IMR-90 (cell line): ENCODE results near the gene PAEP. TPM values are rescaled to one million over a fixed set of nuclear protein-coding genes. Genes with fewer than 3 reads are reported as not detected.

Experiments used
- ATAC-seq: fragments of 200-7000 bp; cut with Tn5 transposase; 2 replicates; pipeline ENCODE4 v1.9.1; 2020; ENCODE audit warnings: low read depth, mild to moderate bottlenecking, moderate library complexity
- BruUV-seq: library from RNA; stranded (reverse); fragments of 400-500 nt; replicated peaks from 2 replicates; lab custom pipeline; 2021; lab: Mats Ljungman, UMichigan
- CTCF ChIA-PET: fragments of 300-600 bp; formaldehyde crosslinking; extraction: SDS; loops from one replicate; lab custom pipeline; 2021; ENCODE audit warnings: antibody characterized with exemption; lab: Yijun Ruan, JAX
- POLR2A ChIA-PET: fragments of 300-600 bp; sonication (Branson Sonifier 250); formaldehyde crosslinking; loops from one replicate; lab custom pipeline; 2022; ENCODE audit warnings: antibody characterized with exemption; ENCODE audit not compliant: unreplicated experiment; lab: Charles Lee
- DNase-seq: peaks from one replicate; pipeline ENCODE4 v3.0.0; 2013
- H2AFZ ChIP-seq: replicated peaks from 2 replicates; pipeline ENCODE3; 2013; ENCODE audit warnings: low read length, mild to moderate bottlenecking; ENCODE audit not compliant: poor library complexity
- H2AK5ac ChIP-seq: 2 replicates; pipeline ENCODE4 v1.6.1; 2013; ENCODE audit warnings: low read depth, low read length, inconsistent platforms
- H2AK9ac ChIP-seq: replicated peaks from 2 replicates; pipeline ENCODE3; 2013; ENCODE audit warnings: mild to moderate bottlenecking, low read depth, low read length, moderate library complexity; ENCODE audit not compliant: poor library complexity
- H2BK120ac ChIP-seq: 2 replicates; pipeline ENCODE4 v1.6.1; 2013; ENCODE audit warnings: low read depth, low read length, inconsistent platforms
- H2BK15ac ChIP-seq: 3 replicates; pipeline ENCODE4 v1.6.1; 2013; ENCODE audit warnings: low read depth, low read length, inconsistent platforms
- H2BK20ac ChIP-seq: 2 replicates; pipeline ENCODE4 v1.6.1; 2013; ENCODE audit warnings: low read depth, mild to moderate bottlenecking, inconsistent platforms, low read length, moderate library complexity
- H2BK5ac ChIP-seq: 2 replicates; pipeline ENCODE4 v1.6.1; 2013; ENCODE audit warnings: mild to moderate bottlenecking, low read depth, low read length, inconsistent platforms; ENCODE audit not compliant: poor library complexity, severe bottlenecking
- H3K14ac ChIP-seq: replicated peaks from 2 replicates; pipeline ENCODE4 v1.6.1; 2013; ENCODE audit warnings: low read depth, low read length, inconsistent platforms
- H3K18ac ChIP-seq: 2 replicates; pipeline ENCODE4 v1.6.1; 2013; ENCODE audit warnings: low read depth, low read length, control low read depth
- H3K23ac ChIP-seq: 2 replicates; pipeline ENCODE4 v1.6.1; 2013; ENCODE audit warnings: low read depth, low read length, inconsistent platforms
- H3K27ac ChIP-seq: 2 replicates; pipeline ENCODE4 v1.5.1; 2013; ENCODE audit warnings: mild to moderate bottlenecking, control low read depth, low read length; ENCODE audit not compliant: insufficient read depth
- H3K27me3 ChIP-seq: 2 replicates; pipeline ENCODE4 v1.6.1; 2013; ENCODE audit warnings: low read length; ENCODE audit not compliant: control insufficient read depth, insufficient read depth
- H3K36me3 ChIP-seq: 2 replicates; pipeline ENCODE4 v1.6.1; 2013; ENCODE audit warnings: low read length, mixed read lengths; ENCODE audit not compliant: control insufficient read depth, insufficient read depth
- H3K4ac ChIP-seq: 2 replicates; pipeline ENCODE4 v1.6.1; 2013; ENCODE audit warnings: low read depth, low read length, inconsistent platforms
- H3K4me1 ChIP-seq: 2 replicates; pipeline ENCODE4 v1.6.1; 2013; ENCODE audit warnings: low read length, mixed read lengths; ENCODE audit not compliant: control insufficient read depth, insufficient read depth
- H3K4me2 ChIP-seq: 2 replicates; pipeline ENCODE4 v1.6.1; 2013; ENCODE audit warnings: low read depth, mild to moderate bottlenecking, control low read depth, low read length, moderate library complexity
- H3K4me3 ChIP-seq: 2 replicates; pipeline ENCODE4 v1.5.1; 2013; ENCODE audit warnings: low read depth, mild to moderate bottlenecking, control low read depth, low read length, moderate library complexity; ENCODE audit not compliant: insufficient read depth
- H3K56ac ChIP-seq: 2 replicates; pipeline ENCODE4 v1.6.1; 2013; ENCODE audit warnings: low read length, inconsistent platforms; ENCODE audit not compliant: insufficient read depth; ENCODE audit errors: extremely low read depth
- H3K79me1 ChIP-seq, 2 experiments: 2 replicates each; pipeline ENCODE4 v1.6.1; 2013; ENCODE audit warnings: low read length in 2 of 2, inconsistent platforms in 1 of 2, low read depth in 1 of 2
- H3K9ac ChIP-seq: 2 replicates; pipeline ENCODE4 v1.6.1; 2013; ENCODE audit warnings: low read depth, low read length, control low read depth
- H3K9me1 ChIP-seq: 2 replicates; pipeline ENCODE4 v1.6.1; 2013; ENCODE audit warnings: low read length, inconsistent platforms; ENCODE audit not compliant: insufficient read depth
- H3K9me3 ChIP-seq: 2 replicates; pipeline ENCODE4 v1.6.1; 2013; ENCODE audit warnings: low read length; ENCODE audit not compliant: control insufficient read depth, insufficient read depth
- H4K20me1 ChIP-seq: 2 replicates; pipeline ENCODE4 v1.6.1; 2013; ENCODE audit warnings: low read length, inconsistent platforms; ENCODE audit not compliant: insufficient read depth
- H4K5ac ChIP-seq: 2 replicates; pipeline ENCODE4 v1.6.1; 2013; ENCODE audit warnings: mild to moderate bottlenecking, low read depth, low read length, control low read depth
- H4K8ac ChIP-seq, 2 experiments: 2 replicates each; pipeline ENCODE4 v1.6.1; 2013; ENCODE audit warnings: low read depth in 2 of 2, low read length in 2 of 2, control low read depth in 1 of 2, inconsistent platforms in 1 of 2
- H4K91ac ChIP-seq: 2 replicates; pipeline ENCODE4 v1.6.1; 2013; ENCODE audit warnings: low read depth, low read length, inconsistent platforms; ENCODE audit not compliant: insufficient read depth
- BHLHE40 ChIP-seq: fragments of 150-350 bp; IDR thresholded peaks from 2 replicates; pipeline ENCODE4 v1.6.1; 2016; ENCODE audit warnings: mild to moderate bottlenecking, low read depth, low read length
- CEBPB ChIP-seq: IDR thresholded peaks from 2 replicates; pipeline ENCODE4 v1.6.1; 2012; ENCODE audit warnings: low read depth, low read length, improper control_type of control experiment
- CHD1 ChIP-seq: IDR thresholded peaks from 2 replicates; pipeline ENCODE4 v1.6.1; 2012; ENCODE audit warnings: low read depth, low read length, improper control_type of control experiment
- FOS ChIP-seq: fragments of 150-350 bp; IDR thresholded peaks from 2 replicates; pipeline ENCODE4 v1.6.1; 2016; ENCODE audit warnings: low read depth, low read length
- MAFK ChIP-seq: IDR thresholded peaks from 2 replicates; pipeline ENCODE4 v1.6.1; 2012; ENCODE audit warnings: low read depth, low read length, improper control_type of control experiment
- RAD21 ChIP-seq: IDR thresholded peaks from 2 replicates; pipeline ENCODE4 v1.6.1; 2012; ENCODE audit warnings: low read length, improper control_type of control experiment
- RFX5 ChIP-seq: IDR thresholded peaks from 2 replicates; pipeline ENCODE4 v1.8.0; 2012; ENCODE audit warnings: low read depth, mild to moderate bottlenecking, low read length, moderate library complexity
- WGBS, 2 experiments: methylation state at CpG; one replicate each; pipeline versions ENCODE4 v1.1.5 to v1.1.7; 2013; ENCODE audit warnings: missing lambda C conversion rate in 2 of 2; ENCODE audit not compliant: insufficient read length in 1 of 2; ENCODE audit errors: extremely low coverage in 2 of 2; 5-methylcytosine and 5-hydroxymethylcytosine counted together
- dilution Hi-C: fragments of 300-500 bp; cut with HindIII; formaldehyde crosslinking; loops from one replicate; pipeline ENCODE4 v1.14.3; 2018; ENCODE audit warnings: low sequenced_read_pairs; ENCODE audit not compliant: unreplicated experiment
- in situ Hi-C: fragments of 300-500 bp; cut with MboI; formaldehyde crosslinking; loops from 3 replicates; pipeline ENCODE4 v1.14.3; 2019; ENCODE audit warnings: low sequenced_read_pairs, inconsistent platforms, mixed read lengths
- intact Hi-C: fragments of 100-400 bp; cut with micrococcal nuclease; formaldehyde crosslinking; loops from 2 replicates; pipeline ENCODE4 v1.10.0; 2022
- polyA plus RNA-seq, 3 experiments: library from polyadenylated mRNA; depleted of rRNA; stranded (reverse); fragments of >200 nt; gene quantifications; 2 replicates each; pipeline ENCODE4 v1.2.3, GENCODE V29; 2012; ENCODE audit warnings: low replicate concordance in 1 of 3
- total RNA-seq: library from RNA; depleted of rRNA; stranded (reverse); fragments of >200 nt; gene quantifications from 2 replicates; pipeline ENCODE4 v1.2.3, GENCODE V29; 2012
- TF ChIP-seq, protein P1 (sequence below): fragments of 150-350 bp; IDR thresholded peaks from 2 replicates; pipeline ENCODE4 v1.6.1; 2017; ENCODE audit warnings: mild to moderate bottlenecking, antibody characterized with exemption, low read length, low read depth
- TF ChIP-seq, protein P2 (sequence below): conservative IDR thresholded peaks from 2 replicates; pipeline ENCODE4 v1.5.1; 2012; ENCODE audit warnings: mild to moderate bottlenecking, low read depth, low read length, improper control_type of control experiment

PAEP gene
- total and polyA plus RNA-seq, 2 of the 4 experiments (the other 2 are of a cell fraction), result not detected

DNA sequence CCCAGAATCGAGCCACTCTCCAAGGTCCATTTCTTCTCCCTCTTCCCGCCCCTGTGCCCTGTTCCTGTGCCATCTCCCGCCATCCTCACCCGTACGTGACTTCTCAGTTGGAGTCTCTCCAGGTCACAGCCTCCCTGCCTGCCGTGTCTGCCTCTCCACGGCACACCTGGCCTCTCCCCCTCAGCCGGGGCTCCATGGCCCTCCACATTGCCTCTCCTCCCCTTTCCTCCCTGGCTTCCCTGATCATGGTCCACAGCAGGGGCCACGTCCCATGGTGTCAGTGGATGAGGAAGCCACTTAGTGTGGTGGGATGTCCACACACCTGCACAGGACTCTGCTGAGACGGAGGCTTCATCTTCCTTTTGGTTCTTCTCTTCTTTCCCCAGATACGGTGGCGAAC lies 2.3 kb downstream of the PAEP start:
- dilution Hi-C loops (no loop called here), intact Hi-C loops (no loop called here), in situ Hi-C loops (no loop called here)
- Histone ChIP-seq H4K8ac (no peak overlapping the region), H2AK5ac (no peak overlapping the region), H3K9me1 (no peaks in the 10 kb centered on the region), H3K23ac (no peak overlapping the region), H3K18ac (no peak overlapping the region), H3K4me3 (no peak overlapping the region), H3K4ac (no peak overlapping the region), H4K20me1 (no peaks in the 10 kb centered on the region), H3K36me3 (no peaks in the 10 kb centered on the region), H3K79me1 (no peaks in the 10 kb centered on the region), H2BK15ac (no peak overlapping the region), H3K27me3 (no peaks in the 10 kb centered on the region), H3K27ac (no peak overlapping the region), H3K4me1 (no peaks in the 10 kb centered on the region), H3K9me3 (peaks cover 16% of the 10 kb centered on the region), H3K9ac (no peak overlapping the region), H3K4me2 (no peak overlapping the region), H3K14ac (no peak overlapping the region), H2AK9ac (no peak overlapping the region), H3K56ac (no peak overlapping the region), H2BK20ac (no peak overlapping the region), H2BK120ac (no peak overlapping the region), H2BK5ac (no peak overlapping the region), H2AFZ (no peak overlapping the region), H4K5ac (no peak overlapping the region), H4K91ac (no peak overlapping the region)
- CTCF ChIA-PET, result no interaction called here
- no peak for ATAC-seq
- no peak for DNase-seq
- POLR2A ChIA-PET, result no interaction called here
- BruUV-seq, result no TSS peak
- WGBS, 2 experiments, result 63% methylated on average over 3 of the region's 12 CpGs; no CpG with 5 or more reads in 1 of the 2 experiments
- TF ChIP-seq FOS (no peak), MAFK (no peak), BHLHE40 (no peak), CEBPB (no peak), RAD21 (no peak), CHD1 (no peak), RFX5 (no peak)
- TF ChIP-seq, protein P1, sequence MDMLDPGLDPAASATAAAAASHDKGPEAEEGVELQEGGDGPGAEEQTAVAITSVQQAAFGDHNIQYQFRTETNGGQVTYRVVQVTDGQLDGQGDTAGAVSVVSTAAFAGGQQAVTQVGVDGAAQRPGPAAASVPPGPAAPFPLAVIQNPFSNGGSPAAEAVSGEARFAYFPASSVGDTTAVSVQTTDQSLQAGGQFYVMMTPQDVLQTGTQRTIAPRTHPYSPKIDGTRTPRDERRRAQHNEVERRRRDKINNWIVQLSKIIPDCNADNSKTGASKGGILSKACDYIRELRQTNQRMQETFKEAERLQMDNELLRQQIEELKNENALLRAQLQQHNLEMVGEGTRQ, result no peak
- TF ChIP-seq, protein P2, sequence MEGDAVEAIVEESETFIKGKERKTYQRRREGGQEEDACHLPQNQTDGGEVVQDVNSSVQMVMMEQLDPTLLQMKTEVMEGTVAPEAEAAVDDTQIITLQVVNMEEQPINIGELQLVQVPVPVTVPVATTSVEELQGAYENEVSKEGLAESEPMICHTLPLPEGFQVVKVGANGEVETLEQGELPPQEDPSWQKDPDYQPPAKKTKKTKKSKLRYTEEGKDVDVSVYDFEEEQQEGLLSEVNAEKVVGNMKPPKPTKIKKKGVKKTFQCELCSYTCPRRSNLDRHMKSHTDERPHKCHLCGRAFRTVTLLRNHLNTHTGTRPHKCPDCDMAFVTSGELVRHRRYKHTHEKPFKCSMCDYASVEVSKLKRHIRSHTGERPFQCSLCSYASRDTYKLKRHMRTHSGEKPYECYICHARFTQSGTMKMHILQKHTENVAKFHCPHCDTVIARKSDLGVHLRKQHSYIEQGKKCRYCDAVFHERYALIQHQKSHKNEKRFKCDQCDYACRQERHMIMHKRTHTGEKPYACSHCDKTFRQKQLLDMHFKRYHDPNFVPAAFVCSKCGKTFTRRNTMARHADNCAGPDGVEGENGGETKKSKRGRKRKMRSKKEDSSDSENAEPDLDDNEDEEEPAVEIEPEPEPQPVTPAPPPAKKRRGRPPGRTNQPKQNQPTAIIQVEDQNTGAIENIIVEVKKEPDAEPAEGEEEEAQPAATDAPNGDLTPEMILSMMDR, result no peak
